Muscle layer of colon (tissue), 2 donors: ENCODE results near the gene KIRREL3.

Source experiments
- H3K27ac ChIP-seq: one replicate; pipeline ENCODE4 v1.7.0; 2013; ENCODE audit warnings: low read depth, mild to moderate bottlenecking, low read length, moderate library complexity
- H3K27me3 ChIP-seq, 2 donors: one replicate each; pipeline ENCODE4 v1.7.0; 2013; ENCODE audit warnings: low read length in 2 of 2, mild to moderate bottlenecking in 2 of 2; ENCODE audit not compliant: insufficient read depth in 2 of 2, control insufficient read depth in 1 of 2
- H3K36me3 ChIP-seq: one replicate; pipeline ENCODE4 v1.7.0; 2013; ENCODE audit warnings: mild to moderate bottlenecking, low read length; ENCODE audit not compliant: insufficient read depth
- H3K4me1 ChIP-seq: one replicate; pipeline ENCODE4 v1.7.0; 2013; ENCODE audit warnings: mild to moderate bottlenecking, low read length; ENCODE audit not compliant: insufficient read depth
- H3K4me3 ChIP-seq, 2 donors: one replicate each; pipeline ENCODE4 v1.7.0; 2013; ENCODE audit warnings: low read length in 2 of 2, low read depth in 1 of 2, mild to moderate bottlenecking in 1 of 2, moderate library complexity in 1 of 2
- H3K9ac ChIP-seq: one replicate; pipeline ENCODE4 v1.7.0; 2013; ENCODE audit warnings: low read length
- H3K9me3 ChIP-seq: one replicate; pipeline ENCODE4 v1.7.0; 2013; ENCODE audit warnings: mild to moderate bottlenecking, low read length
- donor health status: abdominal sarcoma.
- donor health status: Adenocarcinoma of cecum.

KIRREL3 gene

GRCh38 chr11:126862664-126863243 is 137.8 kb downstream of the KIRREL3 start:
- H3K36me3 ChIP-seq, result no peaks in the 10 kb centered on the region
- H3K27ac ChIP-seq, result no peak overlapping the region
- H3K9ac ChIP-seq, result no peak overlapping the region
- no peaks in the 10 kb centered on the region for H3K4me1 ChIP-seq
- H3K27me3 ChIP-seq, result peaks cover 0 to 4% of the 10 kb centered on the region in 2 donors
- H3K9me3 ChIP-seq, result no peaks in the 10 kb centered on the region
- no peak overlapping the region for H3K4me3 ChIP-seq

DNA sequence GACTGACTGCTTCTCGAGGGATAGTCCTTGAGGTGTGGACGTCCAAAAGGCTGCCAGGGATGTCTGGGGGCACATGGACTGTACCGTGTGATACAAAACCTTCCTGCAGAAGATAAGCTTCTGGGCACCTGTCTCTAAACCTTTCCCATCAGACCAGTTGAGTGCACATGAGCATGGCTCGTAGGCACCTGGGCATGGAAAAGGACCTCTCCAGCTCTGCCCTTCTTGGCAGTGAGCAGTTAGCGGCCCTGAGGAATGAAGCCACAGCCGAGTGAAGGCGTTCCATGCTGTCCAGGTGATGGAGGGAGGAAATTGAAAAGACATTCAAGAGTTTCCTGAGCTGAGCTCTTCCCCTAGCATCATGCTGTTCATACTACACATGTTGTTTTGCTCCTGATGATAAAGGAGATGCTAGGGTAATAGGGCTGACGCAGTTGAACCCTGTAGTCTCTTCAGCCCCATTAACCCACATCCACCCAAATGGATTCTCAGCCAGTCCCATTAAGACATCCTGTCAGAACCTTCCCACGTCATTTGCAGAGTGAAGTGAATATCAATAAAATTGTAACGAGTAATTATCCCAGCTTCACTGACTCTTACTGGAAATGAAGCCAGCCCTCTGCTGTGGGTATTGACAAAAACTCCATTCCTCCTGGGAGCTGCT is 138.6 kb downstream of the KIRREL3 start:
- Histone ChIP-seq H3K27ac (no peak overlapping the region), H3K9ac (no peak overlapping the region), H3K4me3 (no peak overlapping the region), H3K36me3 (no peaks in the 10 kb centered on the region), H3K4me1 (no peaks in the 10 kb centered on the region), H3K27me3 (peaks cover 0 to 4% of the 10 kb centered on the region in 2 donors), H3K9me3 (no peaks in the 10 kb centered on the region)

- no peak overlapping the region for H3K4me3 ChIP-seq
- H3K9ac ChIP-seq, result no peak overlapping the region
- no peaks in the 10 kb centered on the region for H3K9me3 ChIP-seq
- peaks cover 0 to 4% of the 10 kb centered on the region in 2 donors for H3K27me3 ChIP-seq
- H3K4me1 ChIP-seq, result no peaks in the 10 kb centered on the region
- H3K36me3 ChIP-seq, result no peaks in the 10 kb centered on the region
- no peak overlapping the region for H3K27ac ChIP-seq
These were observed 142.4 kb downstream of the KIRREL3 start for GRCh38 chr11:126857860-126858808.

DNA sequence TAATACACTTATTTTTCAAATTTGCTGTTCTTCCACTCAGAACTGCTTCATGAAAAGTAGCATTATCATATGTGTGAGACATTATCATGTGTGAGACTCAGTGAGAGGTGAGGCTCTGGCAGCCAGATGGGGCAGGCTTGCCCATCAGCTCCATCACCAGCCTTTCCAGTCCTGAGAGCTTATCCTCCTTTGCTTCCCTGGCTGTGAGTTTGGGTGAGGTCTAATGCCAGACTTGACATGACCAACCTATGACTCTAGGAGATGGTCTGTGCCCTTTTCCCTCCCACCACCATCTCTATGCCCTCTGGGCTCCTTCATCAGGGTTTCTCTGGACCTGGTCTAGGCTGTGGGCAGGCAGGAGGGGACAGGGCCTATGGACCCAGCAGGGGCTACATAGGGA is 145.0 kb downstream of the KIRREL3 start:
- Histone ChIP-seq H3K27me3 (peaks cover 0 to 4% of the 10 kb centered on the region in 2 donors), H3K4me3 (no peak overlapping the region), H3K9ac (no peak overlapping the region), H3K27ac (no peak overlapping the region), H3K9me3 (no peaks in the 10 kb centered on the region), H3K4me1 (no peaks in the 10 kb centered on the region), H3K36me3 (no peaks in the 10 kb centered on the region)

GRCh38 chr11:126853732-126854131 is 146.8 kb downstream of the KIRREL3 start:
- Histone ChIP-seq H3K9me3 (no peaks in the 10 kb centered on the region), H3K9ac (no peak overlapping the region), H3K27me3 (peaks cover 0 to 4% of the 10 kb centered on the region in 2 donors), H3K4me1 (no peaks in the 10 kb centered on the region), H3K36me3 (no peaks in the 10 kb centered on the region), H3K4me3 (no peak overlapping the region), H3K27ac (no peak overlapping the region)

DNA sequence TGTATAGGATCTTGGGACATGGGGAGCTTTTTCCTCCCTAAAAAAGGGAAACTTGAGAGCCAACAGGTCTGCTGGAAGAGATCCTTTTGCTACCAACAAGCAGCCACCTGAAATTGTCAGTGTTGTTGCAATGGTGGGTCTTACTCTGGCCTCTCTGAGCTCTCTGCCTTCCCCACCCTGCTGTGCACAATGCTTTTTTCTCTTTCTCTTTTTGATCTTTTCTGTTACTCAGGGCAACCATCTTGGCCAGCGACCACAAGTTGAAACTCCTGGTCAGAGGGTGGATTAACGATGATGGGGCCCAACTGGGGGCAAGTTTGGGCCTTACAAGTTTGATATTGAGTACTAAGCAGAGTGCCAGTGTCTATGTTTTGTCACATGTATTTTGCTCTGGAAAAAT is 155.8 kb downstream of the KIRREL3 start:
- no peak overlapping the region for H3K4me3 ChIP-seq
- H3K9ac ChIP-seq, result no peak overlapping the region
- no peaks in the 10 kb centered on the region for H3K36me3 ChIP-seq
- no peak overlapping the region for H3K27ac ChIP-seq
- H3K4me1 ChIP-seq, result no peaks in the 10 kb centered on the region
- H3K9me3 ChIP-seq, result no peaks in the 10 kb centered on the region
- no peaks in the 10 kb centered on the region for H3K27me3 ChIP-seq

GRCh38 chr11:126843096-126843495 is 157.5 kb downstream of the KIRREL3 start:
- H3K4me3 ChIP-seq, result no peak overlapping the region
- H3K9me3 ChIP-seq, result no peaks in the 10 kb centered on the region
- no peak overlapping the region for H3K27ac ChIP-seq
- H3K9ac ChIP-seq, result no peak overlapping the region
- no peaks in the 10 kb centered on the region for H3K4me1 ChIP-seq
- no peaks in the 10 kb centered on the region for H3K36me3 ChIP-seq
- no peaks in the 10 kb centered on the region for H3K27me3 ChIP-seq

DNA sequence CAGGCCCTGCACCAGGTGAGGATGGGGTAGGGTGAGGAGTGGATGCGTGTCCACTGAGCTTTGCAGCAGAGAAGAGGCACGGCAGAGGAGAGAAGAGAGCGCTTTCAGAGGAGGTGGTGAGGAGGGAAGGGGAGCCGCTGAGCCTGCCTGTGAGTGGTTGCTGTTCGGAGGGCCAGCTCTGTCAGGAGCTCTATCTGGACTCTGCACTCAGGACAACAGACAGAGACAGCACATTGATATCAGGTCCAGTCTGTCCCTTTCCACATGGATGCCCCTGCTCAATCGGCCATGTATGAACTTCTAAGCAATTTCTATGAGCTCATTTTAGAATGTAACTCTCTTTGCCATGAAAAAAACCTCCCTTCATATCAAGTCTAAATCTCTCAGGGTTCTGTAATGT is 158.6 kb downstream of the KIRREL3 start:
- H3K4me3 ChIP-seq, result no peak overlapping the region
- H3K27me3 ChIP-seq, result no peaks in the 10 kb centered on the region
- H3K36me3 ChIP-seq, result no peaks in the 10 kb centered on the region
- no peak overlapping the region for H3K9ac ChIP-seq
- no peaks in the 10 kb centered on the region for H3K9me3 ChIP-seq
- H3K4me1 ChIP-seq, result no peaks in the 10 kb centered on the region
- no peak overlapping the region for H3K27ac ChIP-seq

DNA sequence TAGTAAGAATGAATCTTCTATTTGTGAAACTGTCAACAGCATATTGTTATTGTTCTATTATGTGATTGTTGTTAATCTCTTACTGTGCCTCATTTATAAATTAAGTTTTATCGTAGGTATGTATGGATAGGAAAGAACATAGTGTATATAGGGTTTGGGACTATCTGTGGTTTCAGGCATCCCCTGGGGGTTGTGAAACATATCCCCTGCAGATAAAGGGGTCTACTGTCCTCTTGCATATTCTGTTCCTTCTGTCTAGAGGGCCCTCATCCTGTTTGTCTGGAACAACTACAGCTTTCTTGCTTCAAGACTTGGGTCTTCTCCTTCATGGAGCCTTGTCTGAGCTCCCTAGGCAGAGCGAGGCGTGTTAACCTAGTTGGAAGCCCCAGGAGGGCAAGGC is 159.6 kb downstream of the KIRREL3 start:
- no peak overlapping the region for H3K27ac ChIP-seq
- no peaks in the 10 kb centered on the region for H3K9me3 ChIP-seq
- no peak overlapping the region for H3K4me3 ChIP-seq
- H3K27me3 ChIP-seq, result no peaks in the 10 kb centered on the region
- no peak overlapping the region for H3K9ac ChIP-seq
- no peaks in the 10 kb centered on the region for H3K4me1 ChIP-seq
- no peaks in the 10 kb centered on the region for H3K36me3 ChIP-seq

DNA sequence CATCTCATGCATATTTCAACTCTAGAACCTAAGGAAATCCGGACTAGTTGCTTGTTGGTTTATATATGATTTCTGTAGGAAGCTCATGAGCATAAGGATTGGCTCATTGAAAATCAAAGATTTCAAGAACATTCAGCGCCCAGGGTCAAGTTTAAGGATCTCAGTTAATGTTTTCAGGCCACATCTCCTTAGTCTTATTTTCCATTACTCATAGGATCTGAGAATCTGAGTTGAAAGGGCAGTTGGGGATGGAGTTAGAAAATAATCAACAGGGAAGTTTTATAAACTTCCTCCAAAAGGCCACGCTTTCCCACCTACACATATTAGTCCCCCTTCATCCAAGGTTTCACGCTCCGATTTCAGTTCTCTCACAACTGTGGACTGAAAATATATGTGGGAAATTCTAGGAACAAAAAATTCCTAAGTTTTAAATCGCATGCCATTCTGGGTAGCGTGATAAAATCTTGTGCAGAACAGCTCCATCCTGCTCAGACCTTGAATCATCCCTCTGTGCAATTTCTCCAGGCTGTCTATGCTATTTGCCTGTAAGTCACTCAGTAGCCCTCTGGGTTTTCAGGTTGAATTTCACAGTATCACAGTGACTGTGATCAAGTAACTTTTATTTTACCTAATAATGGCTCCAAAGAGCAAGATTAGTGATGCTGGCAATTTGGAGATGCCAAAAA is 160.2 kb downstream of the KIRREL3 start:
- Histone ChIP-seq H3K9me3 (no peaks in the 10 kb centered on the region), H3K27me3 (no peaks in the 10 kb centered on the region), H3K9ac (no peak overlapping the region), H3K4me3 (no peak overlapping the region), H3K4me1 (no peaks in the 10 kb centered on the region), H3K36me3 (no peaks in the 10 kb centered on the region), H3K27ac (no peak overlapping the region)

GRCh38 chr11:126839496-126839895 is 161.1 kb downstream of the KIRREL3 start:
- Histone ChIP-seq H3K4me3 (no peak overlapping the region), H3K9ac (no peak overlapping the region), H3K36me3 (no peaks in the 10 kb centered on the region), H3K4me1 (no peaks in the 10 kb centered on the region), H3K27ac (no peak overlapping the region), H3K9me3 (no peaks in the 10 kb centered on the region), H3K27me3 (no peaks in the 10 kb centered on the region)
